Anterior cingulate cortex (tissue), 58 donors: Measurements from ENCODE around the gene LRRC4C.

Experiments used
- DNase-seq, 58 donors: peaks; one replicate each; lab custom pipeline; 2025; lab: John Stamatoyannopoulos, UW

LRRC4C gene

GRCh38 chr11:40161854-40162410 lies 1297.5 kb downstream of the LRRC4C start:
- no peak for DNase-seq

GRCh38 chr11:40160418-40160817 lies 1299.0 kb downstream of the LRRC4C start:
- no peak for DNase-seq

- no peak for DNase-seq
Observed at GRCh38 chr11:40149721-40150120, 1309.7 kb downstream of the LRRC4C start.

GRCh38 chr11:40140560-40140959 lies 1318.9 kb downstream of the LRRC4C start:
- no peak for DNase-seq

GRCh38 chr11:40139536-40139935 lies 1319.9 kb downstream of the LRRC4C start:
- DNase-seq: no peak

- no peak for DNase-seq
Observed at GRCh38 chr11:40139066-40139465, 1320.4 kb downstream of the LRRC4C start.

GRCh38 chr11:40134820-40135570 lies 1324.5 kb downstream of the LRRC4C start:
- DNase-seq: no peak

- no peak for DNase-seq
Observed at GRCh38 chr11:40133498-40133897, 1326.0 kb downstream of the LRRC4C start.

GRCh38 chr11:40132912-40133311 lies 1326.5 kb downstream of the LRRC4C start:
- DNase-seq: no peak

GRCh38 chr11:40130427-40130826 lies 1329.0 kb downstream of the LRRC4C start:
- DNase-seq: peak in 23 of 58 donors; percentile 2 to 39 (median 19)

- DNase-seq: no peak
Observed at GRCh38 chr11:40129266-40129665, 1330.2 kb downstream of the LRRC4C start.

- no peak for DNase-seq
Observed at GRCh38 chr11:40125054-40125453, 1334.4 kb downstream of the LRRC4C start.

- no peak for DNase-seq
Observed at GRCh38 chr11:40119661-40120060, 1339.8 kb downstream of the LRRC4C start.

GRCh38 chr11:40118780-40119179 lies 1340.7 kb downstream of the LRRC4C start:
- no peak for DNase-seq

GRCh38 chr11:40118026-40118425 lies 1341.4 kb downstream of the LRRC4C start:
- no peak for DNase-seq

- no peak for DNase-seq
Observed at GRCh38 chr11:40104941-40105550, 1354.4 kb downstream of the LRRC4C start.

- no peak for DNase-seq
Observed at GRCh38 chr11:40100781-40101180, 1358.7 kb downstream of the LRRC4C start.

GRCh38 chr11:40100162-40100553 lies 1359.3 kb downstream of the LRRC4C start:
- no peak for DNase-seq

GRCh38 chr11:40099426-40100161 lies 1359.9 kb downstream of the LRRC4C start:
- no peak for DNase-seq

- no peak for DNase-seq
Observed at GRCh38 chr11:40095446-40095845, 1364.0 kb downstream of the LRRC4C start.

- no peak for DNase-seq
Observed at GRCh38 chr11:40094954-40095353, 1364.5 kb downstream of the LRRC4C start.
